Mesothelial cell of epicardium (in vitro differentiated cells): ENCODE measurements around the gene TRIM54. TPM values are rescaled to one million over a fixed set of nuclear protein-coding genes. Genes with fewer than 3 reads are reported as not detected.
"Not testable (repeated sequence)": the region's sequence is repeated elsewhere in the genome, so short reads cannot be mapped to it uniquely, and the experiment has no call there.

Experiments used
- DNase-seq, 2 experiments: peaks; one replicate each; pipeline ENCODE4 v3.0.0; 2021; ENCODE audit warnings: low spot score in 2 of 2; ENCODE audit not compliant: unreplicated experiment in 2 of 2
- H3K27ac Mint-ChIP-seq: 2 replicates; pipeline ENCODE4 v1.8.0; 2021; ENCODE audit warnings: mixed read lengths
- H3K27me3 Mint-ChIP-seq: 2 replicates; pipeline ENCODE4 v1.8.0; 2021; ENCODE audit warnings: low read depth, mixed read lengths
- H3K36me3 Mint-ChIP-seq: 2 replicates; pipeline ENCODE4 v1.8.0; 2021; ENCODE audit warnings: mixed read lengths
- H3K4me1 Mint-ChIP-seq: 2 replicates; pipeline ENCODE4 v1.8.0; 2021; ENCODE audit warnings: mixed read lengths
- H3K4me3 Mint-ChIP-seq: 2 replicates; pipeline ENCODE4 v1.8.0; 2021; ENCODE audit warnings: mild to moderate bottlenecking, moderate library complexity, mixed read lengths
- H3K9me3 Mint-ChIP-seq: 2 replicates; pipeline ENCODE4 v1.8.0; 2021; ENCODE audit warnings: mixed read lengths
- CTCF ChIP-seq: fragments of 200-600 bp; sonication (generic); IDR thresholded peaks from one replicate; pipeline ENCODE4 v1.5.0; 2021; ENCODE audit warnings: antibody characterized with exemption; ENCODE audit not compliant: unreplicated experiment
- total RNA-seq: library from RNA; stranded (reverse); gene quantifications from 3 replicates; pipeline ENCODE4 v1.2.1, GENCODE V29; 2021

TRIM54 gene
- total RNA-seq, 1 donor from 2014 or later = 0.18 TPM

- Mint-ChIP-seq H3K27me3 (peaks cover 40% of the 10 kb centered on the region), H3K36me3 (no peaks in the 10 kb centered on the region), H3K27ac (no peak overlapping the region), H3K4me1 (no peaks in the 10 kb centered on the region), H3K9me3 (no peaks in the 10 kb centered on the region), H3K4me3 (no peak overlapping the region)
- DNase-seq = no peak
- TF ChIP-seq CTCF = no peak
Measured at GRCh38 chr2:27271631-27272340, 10.4 kb upstream of the TRIM54 start.

DNA sequence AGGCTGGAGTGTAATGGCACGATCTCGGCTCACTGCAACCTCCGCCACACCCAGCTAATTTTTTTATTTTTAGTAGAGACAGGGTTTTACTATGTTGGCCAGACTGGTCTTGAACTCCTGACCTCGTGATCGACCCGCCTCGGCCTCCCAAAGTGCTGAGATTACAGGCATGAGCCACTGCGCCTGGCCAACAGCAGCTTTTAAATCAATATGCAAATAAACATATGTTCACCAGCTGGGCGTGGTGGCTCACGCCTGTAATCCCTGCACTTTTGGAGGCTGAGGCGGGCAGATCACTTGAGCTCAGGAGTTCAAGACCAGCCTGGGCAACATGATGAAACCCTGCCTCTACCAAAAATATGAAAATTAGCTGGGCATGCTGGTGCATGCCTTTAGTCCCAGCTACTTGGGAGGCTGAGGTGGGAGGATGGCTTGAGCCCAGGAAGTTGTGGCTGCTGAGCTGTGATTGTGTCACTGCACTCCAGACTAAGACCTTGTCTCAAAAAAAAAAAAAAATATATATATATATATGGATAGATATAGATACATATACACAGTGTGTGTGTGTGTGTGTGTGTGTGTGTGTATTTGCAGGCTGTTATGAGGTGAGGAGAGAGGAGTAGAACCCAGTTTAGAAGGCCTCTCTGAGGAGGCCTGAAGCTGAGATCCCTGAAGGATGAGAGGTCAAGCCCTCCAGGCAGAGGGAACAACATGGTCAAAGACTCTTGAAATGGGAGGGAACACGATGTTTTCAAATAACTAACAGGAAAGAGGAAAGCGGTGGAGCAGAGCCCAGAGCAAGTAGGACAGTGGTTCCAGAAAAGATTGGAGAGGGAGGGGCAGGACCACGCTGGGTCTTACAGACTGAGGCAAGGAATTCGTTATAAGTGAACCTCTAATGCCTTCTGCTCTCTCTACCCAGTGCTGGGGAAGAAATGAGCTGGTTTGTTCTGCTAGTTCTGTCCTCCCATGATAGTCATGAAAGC is 9.4 kb upstream of the TRIM54 start:
- not testable (repeated sequence) for H3K9me3 Mint-ChIP-seq, H3K36me3 Mint-ChIP-seq, DNase-seq, H3K4me1 Mint-ChIP-seq, H3K4me3 Mint-ChIP-seq, H3K27ac Mint-ChIP-seq
- H3K27me3 Mint-ChIP-seq = peaks cover 48% of the 10 kb centered on the region

DNA sequence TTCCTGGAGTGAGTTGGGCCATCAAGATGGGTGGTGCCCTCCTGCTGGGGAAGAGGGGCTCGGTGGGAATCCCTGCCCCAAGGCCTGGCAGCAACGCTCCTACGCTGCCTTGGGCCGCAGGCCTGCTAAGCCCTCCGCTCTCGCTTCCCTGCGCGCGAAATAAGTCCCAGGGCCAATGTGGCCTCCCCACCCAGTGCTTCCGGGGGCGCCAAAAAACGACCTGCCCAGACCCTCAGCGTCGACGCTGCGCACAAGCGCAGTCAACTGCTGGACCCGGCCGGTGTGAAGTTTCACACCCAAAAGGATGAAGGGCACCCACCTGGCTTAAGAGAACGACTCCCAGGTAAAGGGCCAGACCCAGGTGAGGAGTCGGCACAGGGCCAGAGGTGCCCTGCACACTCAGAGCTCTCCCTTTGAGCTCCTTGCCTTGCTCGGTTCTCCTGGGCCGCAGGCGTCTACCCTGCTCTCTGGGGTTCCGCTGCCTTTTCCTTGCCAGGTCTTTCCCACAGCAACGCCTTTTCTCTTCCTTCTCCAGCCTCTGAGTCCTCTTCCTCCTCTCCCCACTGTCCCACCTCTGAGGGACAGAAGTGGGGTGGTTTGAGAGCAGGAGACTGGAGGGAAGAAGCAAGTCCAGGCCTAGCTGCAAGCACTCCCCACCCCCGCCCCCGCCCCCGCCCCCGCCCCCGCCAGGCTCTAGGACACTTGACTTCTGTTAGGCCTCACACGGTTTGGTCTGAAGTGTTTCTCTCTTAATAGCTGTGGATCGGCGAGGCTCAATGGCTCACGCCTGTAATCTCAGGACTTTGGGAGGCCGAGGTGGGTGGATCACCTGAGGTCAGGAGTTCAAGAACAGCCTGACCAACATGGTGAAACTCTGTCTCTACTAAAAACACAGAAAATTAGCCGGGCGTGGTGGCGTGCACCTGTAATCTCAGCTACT is 6.7 kb upstream of the TRIM54 start, which contains the start of gene DNAJC5G:
Gene DNAJC5G (plus strand): TSS at position 223 of the 940 bp plus-strand sequence. CDS start 1,296 bp downstream, outside the sequence.
- no peak for TF ChIP-seq CTCF

DNA sequence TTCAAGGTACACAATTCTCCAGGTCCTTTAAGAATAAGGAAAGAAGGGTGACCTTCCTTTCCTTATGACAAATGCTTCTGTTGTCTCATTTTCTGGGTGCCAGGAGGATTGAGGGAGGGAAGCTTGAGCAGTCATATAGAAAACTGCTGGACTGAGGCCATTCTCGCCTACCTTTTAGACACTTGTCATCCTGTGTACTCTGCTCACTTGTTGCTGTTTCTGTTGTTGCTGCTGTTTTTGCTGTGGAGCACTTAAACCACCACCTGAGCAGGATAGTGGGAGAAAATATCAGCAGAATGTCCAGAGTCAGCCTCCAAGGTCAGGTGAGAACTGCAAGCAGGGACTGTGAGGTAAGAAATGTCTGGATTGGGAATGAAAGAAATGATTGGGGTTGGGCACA is 4.2 kb upstream of the TRIM54 start:
- H3K27me3 Mint-ChIP-seq = peaks cover 51% of the 10 kb centered on the region

More for the DNA sequence above, 6.7 kb upstream of the TRIM54 start, which contains the start of gene DNAJC5G:
- Mint-ChIP-seq H3K4me3 (no peak within 1 kb of the TSS), H3K9me3 (no peaks in the 10 kb centered on the region), H3K27me3 (peaks cover 43% of the 10 kb centered on the region), H3K27ac (no peak within 1 kb of the TSS), H3K4me1 (peaks cover 1% of the 10 kb centered on the region), H3K36me3 (no peaks in the 10 kb centered on the region)
- DNase-seq = no peak

DNA sequence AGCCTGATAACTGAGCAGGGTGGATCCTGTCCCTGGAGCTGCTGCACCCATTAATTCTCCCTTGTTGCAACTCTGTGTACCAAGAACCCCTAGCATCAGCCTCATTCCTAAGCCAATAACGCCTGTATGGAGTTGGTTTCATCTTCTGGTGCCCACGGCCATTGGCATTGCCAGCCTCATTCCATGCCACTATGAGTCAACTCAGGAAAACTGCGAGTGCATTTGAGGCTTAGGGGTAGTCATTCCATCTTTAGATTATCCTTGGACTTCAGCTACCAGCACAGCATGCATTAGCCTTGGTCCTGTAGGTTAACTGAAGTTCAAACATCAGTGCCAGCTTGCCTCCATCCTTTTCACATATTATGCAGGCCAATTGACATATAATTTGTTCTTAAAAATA is 1.4 kb upstream of the TRIM54 start:
- no peak for TF ChIP-seq CTCF
- Mint-ChIP-seq H3K36me3 (no peaks in the 10 kb centered on the region), H3K9me3 (no peaks in the 10 kb centered on the region), H3K4me3 (no peak overlapping the region), H3K27ac (no peak overlapping the region), H3K4me1 (peaks cover 12% of the 10 kb centered on the region), H3K27me3 (peaks cover 61% of the 10 kb centered on the region)
- DNase-seq = no peak

More for the DNA sequence above, 4.2 kb upstream of the TRIM54 start:
- peaks cover 8% of the 10 kb centered on the region for H3K4me1 Mint-ChIP-seq
- no peaks in the 10 kb centered on the region for H3K36me3 Mint-ChIP-seq
- TF ChIP-seq CTCF = no peak
- no peak for DNase-seq
- H3K27ac Mint-ChIP-seq = no peak overlapping the region
- no peak overlapping the region for H3K4me3 Mint-ChIP-seq
- H3K9me3 Mint-ChIP-seq = no peaks in the 10 kb centered on the region
